Body of pancreas (tissue), 4 donors: ENCODE data around the gene CYP4F3.
"Not testable (repeated sequence)": the region's sequence is repeated elsewhere in the genome, so short reads cannot be mapped to it uniquely, and the experiment has no call there.

ENCODE experiments used
- POLR2A ChIP-seq, 3 donors: fragments of 450-650 bp; IDR thresholded peaks; one replicate each; pipeline ENCODE4 v1.6.1; 2016; ENCODE audit warnings: antibody characterized with exemption in 3 of 3, mild to moderate bottlenecking in 2 of 3
- TF ChIP-seq, protein P1 (sequence below), 7 experiments: fragments of 450-650 bp in 4 of 7; fragments of 200-600 bp in 3 of 7; sonication (generic) in 3 of 7; IDR thresholded peaks; one replicate each; pipeline ENCODE4 v1.5.1; 2016 to 2019; ENCODE audit warnings: antibody characterized with exemption in 7 of 7

DNA sequence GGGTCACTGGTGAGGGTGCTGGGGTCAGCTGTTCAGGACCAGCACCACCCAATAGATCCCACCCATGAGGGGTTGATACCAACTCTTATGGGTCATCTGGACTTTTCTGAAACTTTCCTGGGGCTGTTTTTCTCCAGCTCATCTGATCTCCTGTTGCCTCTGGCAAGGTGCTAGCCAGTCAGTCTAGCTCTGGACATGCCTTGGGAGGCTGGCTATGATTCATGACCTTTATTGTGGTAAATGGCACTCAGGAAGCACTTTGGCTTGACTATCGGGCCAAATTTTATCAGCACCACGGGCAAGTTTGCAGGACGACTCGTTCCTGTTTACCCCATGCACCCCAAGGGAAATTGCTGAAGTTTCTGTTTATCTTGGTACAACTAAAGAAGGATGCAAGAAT is 46.9 kb upstream of the CYP4F3 start:
- TF ChIP-seq, protein P1, sequence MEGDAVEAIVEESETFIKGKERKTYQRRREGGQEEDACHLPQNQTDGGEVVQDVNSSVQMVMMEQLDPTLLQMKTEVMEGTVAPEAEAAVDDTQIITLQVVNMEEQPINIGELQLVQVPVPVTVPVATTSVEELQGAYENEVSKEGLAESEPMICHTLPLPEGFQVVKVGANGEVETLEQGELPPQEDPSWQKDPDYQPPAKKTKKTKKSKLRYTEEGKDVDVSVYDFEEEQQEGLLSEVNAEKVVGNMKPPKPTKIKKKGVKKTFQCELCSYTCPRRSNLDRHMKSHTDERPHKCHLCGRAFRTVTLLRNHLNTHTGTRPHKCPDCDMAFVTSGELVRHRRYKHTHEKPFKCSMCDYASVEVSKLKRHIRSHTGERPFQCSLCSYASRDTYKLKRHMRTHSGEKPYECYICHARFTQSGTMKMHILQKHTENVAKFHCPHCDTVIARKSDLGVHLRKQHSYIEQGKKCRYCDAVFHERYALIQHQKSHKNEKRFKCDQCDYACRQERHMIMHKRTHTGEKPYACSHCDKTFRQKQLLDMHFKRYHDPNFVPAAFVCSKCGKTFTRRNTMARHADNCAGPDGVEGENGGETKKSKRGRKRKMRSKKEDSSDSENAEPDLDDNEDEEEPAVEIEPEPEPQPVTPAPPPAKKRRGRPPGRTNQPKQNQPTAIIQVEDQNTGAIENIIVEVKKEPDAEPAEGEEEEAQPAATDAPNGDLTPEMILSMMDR (IDR thresholded peaks at IDR 0.05), result not testable (repeated sequence)
- TF ChIP-seq POLR2A (IDR thresholded peaks at IDR 0.05), result not testable (repeated sequence)
